Measurements from ENCODE around the gene PTOV1.
A peak's percentile ranks its signal among the peaks of the same experiment; 100 is the strongest.

PTOV1 gene
- long read RNA-seq, transcript PTOV1-210 (13 exons, 1,438 nt): minor isoform, 9 of 60 reads
- long read RNA-seq, transcript PTOV1-212 (13 exons, 1,577 nt): major isoform, 10 of 60 reads
- long read RNA-seq, partial matches to known transcripts: 25 of 60 reads
- long read RNA-seq, other reads (novel, unspliced or antisense): 15 of 60 reads

DNA sequence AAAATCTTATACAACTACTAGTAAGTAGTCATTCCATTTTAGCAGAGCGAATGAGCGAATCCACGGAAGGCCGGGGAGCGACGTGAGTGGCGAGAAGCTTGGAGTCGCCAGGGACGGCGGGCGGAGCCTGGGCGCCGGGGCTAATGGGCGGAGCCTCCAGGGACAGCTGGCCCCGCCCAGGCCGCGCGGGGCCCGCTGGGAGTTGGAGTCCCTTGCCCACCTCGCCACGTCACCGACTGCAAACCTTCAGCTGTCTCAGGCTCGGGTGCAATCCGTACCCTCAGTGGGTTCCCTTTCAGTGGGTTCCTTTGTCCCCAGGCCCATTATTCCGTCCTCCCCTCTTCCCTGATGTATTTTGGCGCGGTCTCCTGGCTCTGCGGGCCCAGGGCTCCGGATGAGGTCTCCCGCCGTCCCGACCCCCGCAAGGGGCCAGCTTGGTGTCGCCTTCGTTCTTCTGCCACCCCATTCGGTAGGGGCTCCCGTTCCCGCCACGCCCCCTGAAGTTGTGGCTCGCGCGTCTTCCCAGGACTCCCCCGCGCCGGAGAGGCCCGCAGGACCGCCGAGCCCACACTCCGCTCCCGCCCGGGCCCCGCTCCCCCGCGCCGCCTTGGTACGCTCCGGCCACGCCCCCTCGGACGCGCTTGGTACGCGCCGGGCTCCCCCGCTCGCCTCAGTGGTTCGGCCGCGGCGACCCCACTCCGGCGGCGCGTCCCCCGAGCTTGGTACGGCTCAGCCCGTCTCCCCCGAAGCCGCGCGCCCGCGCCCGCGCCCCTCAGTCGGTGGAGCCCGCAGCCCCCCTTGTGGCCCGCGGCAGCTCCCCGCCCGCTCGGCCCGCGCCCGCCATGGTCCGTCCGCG, at the start of gene PTOV1:
Gene PTOV1, plus strand, starts transcription at position 673 of the 856 bp plus-strand sequence.
- peak within 1 kb of the TSS; percentile 74 for H3K4me3 ChIP-seq (replicated peaks; ENCODE audit: insufficient read depth, low read length)
- TF ChIP-seq GABPA (IDR thresholded peaks at IDR 0.05; ENCODE audit: low read depth) (peak; percentile 28; the same call in 1 of the 2 replicates), POLR2AphosphoS5 (IDR thresholded peaks at IDR 0.05; ENCODE audit: low read depth) (peak; percentile 65; the same call in 1 of the 2 replicates)
- TF ChIP-seq, protein P1, sequence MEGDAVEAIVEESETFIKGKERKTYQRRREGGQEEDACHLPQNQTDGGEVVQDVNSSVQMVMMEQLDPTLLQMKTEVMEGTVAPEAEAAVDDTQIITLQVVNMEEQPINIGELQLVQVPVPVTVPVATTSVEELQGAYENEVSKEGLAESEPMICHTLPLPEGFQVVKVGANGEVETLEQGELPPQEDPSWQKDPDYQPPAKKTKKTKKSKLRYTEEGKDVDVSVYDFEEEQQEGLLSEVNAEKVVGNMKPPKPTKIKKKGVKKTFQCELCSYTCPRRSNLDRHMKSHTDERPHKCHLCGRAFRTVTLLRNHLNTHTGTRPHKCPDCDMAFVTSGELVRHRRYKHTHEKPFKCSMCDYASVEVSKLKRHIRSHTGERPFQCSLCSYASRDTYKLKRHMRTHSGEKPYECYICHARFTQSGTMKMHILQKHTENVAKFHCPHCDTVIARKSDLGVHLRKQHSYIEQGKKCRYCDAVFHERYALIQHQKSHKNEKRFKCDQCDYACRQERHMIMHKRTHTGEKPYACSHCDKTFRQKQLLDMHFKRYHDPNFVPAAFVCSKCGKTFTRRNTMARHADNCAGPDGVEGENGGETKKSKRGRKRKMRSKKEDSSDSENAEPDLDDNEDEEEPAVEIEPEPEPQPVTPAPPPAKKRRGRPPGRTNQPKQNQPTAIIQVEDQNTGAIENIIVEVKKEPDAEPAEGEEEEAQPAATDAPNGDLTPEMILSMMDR (IDR thresholded peaks at IDR 0.05; ENCODE audit: insufficient read depth, low read length): no peak
- peak within 1 kb of the TSS; percentile 97 for H3K27ac ChIP-seq (replicated peaks)
- H3K27me3 ChIP-seq (ENCODE audit: insufficient read depth, poor library complexity, severe bottlenecking): no peaks in the 10 kb centered on the region
- DNase-seq (ENCODE audit: low read depth in 1 of 2, low spot score in 1 of 2): peak; percentile 83 to 89

DNA sequence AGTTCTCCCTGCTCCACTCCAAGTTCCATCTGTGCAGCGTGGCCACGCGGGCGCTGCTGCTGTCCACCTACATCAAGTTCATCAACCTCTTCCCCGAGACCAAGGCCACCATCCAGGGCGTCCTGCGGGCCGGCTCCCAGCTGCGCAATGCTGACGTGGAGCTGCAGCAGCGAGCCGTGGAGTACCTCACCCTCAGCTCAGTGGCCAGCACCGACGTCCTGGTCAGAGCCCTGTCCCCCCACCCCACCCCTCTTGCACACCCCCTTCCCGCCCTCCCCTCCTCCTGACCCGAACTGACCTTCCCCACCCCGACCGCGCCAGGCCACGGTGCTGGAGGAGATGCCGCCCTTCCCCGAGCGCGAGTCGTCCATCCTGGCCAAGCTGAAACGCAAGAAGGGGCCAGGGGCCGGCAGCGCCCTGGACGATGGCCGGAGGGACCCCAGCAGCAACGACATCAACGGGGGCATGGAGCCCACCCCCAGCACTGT, 49.5 kb upstream of the PTOV1 start:
- H3K4me3 ChIP-seq (replicated peaks; ENCODE audit: insufficient read depth, low read length): no peak overlapping the region
- DNase-seq (ENCODE audit: low read depth in 1 of 2, low spot score in 1 of 2): no peak
- no peaks in the 10 kb centered on the region for H3K27me3 ChIP-seq (ENCODE audit: insufficient read depth, poor library complexity, severe bottlenecking)
- H3K27ac ChIP-seq (replicated peaks): no peak overlapping the region
- TF ChIP-seq, protein P2, sequence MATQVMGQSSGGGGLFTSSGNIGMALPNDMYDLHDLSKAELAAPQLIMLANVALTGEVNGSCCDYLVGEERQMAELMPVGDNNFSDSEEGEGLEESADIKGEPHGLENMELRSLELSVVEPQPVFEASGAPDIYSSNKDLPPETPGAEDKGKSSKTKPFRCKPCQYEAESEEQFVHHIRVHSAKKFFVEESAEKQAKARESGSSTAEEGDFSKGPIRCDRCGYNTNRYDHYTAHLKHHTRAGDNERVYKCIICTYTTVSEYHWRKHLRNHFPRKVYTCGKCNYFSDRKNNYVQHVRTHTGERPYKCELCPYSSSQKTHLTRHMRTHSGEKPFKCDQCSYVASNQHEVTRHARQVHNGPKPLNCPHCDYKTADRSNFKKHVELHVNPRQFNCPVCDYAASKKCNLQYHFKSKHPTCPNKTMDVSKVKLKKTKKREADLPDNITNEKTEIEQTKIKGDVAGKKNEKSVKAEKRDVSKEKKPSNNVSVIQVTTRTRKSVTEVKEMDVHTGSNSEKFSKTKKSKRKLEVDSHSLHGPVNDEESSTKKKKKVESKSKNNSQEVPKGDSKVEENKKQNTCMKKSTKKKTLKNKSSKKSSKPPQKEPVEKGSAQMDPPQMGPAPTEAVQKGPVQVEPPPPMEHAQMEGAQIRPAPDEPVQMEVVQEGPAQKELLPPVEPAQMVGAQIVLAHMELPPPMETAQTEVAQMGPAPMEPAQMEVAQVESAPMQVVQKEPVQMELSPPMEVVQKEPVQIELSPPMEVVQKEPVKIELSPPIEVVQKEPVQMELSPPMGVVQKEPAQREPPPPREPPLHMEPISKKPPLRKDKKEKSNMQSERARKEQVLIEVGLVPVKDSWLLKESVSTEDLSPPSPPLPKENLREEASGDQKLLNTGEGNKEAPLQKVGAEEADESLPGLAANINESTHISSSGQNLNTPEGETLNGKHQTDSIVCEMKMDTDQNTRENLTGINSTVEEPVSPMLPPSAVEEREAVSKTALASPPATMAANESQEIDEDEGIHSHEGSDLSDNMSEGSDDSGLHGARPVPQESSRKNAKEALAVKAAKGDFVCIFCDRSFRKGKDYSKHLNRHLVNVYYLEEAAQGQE (IDR thresholded peaks at IDR 0.05; ENCODE audit: insufficient replicate concordance, low read depth): no peak
- TF ChIP-seq POLR2AphosphoS5 (IDR thresholded peaks at IDR 0.05; ENCODE audit: low read depth) (no peak), GABPA (IDR thresholded peaks at IDR 0.05; ENCODE audit: low read depth) (no peak), SPI1 (IDR thresholded peaks at IDR 0.05; ENCODE audit: borderline replicate concordance, low read depth) (no peak)
- TF ChIP-seq, protein P1 (IDR thresholded peaks at IDR 0.05; ENCODE audit: insufficient read depth, low read length): no peak

DNA sequence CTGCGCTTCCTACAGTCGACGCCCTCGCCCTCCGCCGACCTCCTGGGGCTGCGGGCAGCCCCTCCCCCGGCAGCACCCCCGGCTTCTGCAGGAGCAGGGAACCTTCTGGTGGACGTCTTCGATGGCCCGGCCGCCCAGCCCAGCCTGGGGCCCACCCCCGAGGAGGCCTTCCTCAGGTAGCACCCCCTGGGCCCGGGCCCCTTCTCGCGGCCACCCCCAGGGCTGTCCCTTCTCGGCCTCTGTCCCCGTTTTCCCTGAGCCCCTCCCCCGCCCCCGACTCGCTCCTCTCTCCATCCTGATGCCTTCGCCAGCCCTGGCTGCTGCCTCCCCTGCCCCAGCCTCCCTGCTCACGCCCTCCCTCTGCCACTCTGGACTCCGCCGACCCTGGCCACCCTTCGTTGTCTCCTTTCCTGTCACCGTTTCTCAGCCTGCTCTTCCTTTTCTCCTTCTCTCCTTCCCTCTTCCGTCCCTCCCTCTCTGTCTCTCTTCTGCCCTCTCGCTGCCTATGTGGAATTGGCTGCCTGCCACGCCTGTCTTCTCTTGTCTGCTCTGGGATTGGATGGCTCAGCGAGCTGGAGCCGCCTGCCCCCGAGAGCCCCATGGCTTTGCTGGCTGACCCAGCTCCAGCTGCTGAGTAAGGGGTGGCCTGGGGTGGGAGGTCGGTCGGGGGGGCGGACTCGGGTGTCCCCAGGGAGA, 48.8 kb upstream of the PTOV1 start:
- no peaks in the 10 kb centered on the region for H3K27me3 ChIP-seq (ENCODE audit: insufficient read depth, poor library complexity, severe bottlenecking)
- DNase-seq (ENCODE audit: low read depth in 1 of 2, low spot score in 1 of 2): peak in 1 of 2 experiments; percentile 11
- H3K27ac ChIP-seq (replicated peaks): no peak overlapping the region
- H3K4me3 ChIP-seq (replicated peaks; ENCODE audit: insufficient read depth, low read length): no peak overlapping the region
- TF ChIP-seq, protein P2 (IDR thresholded peaks at IDR 0.05; ENCODE audit: insufficient replicate concordance, low read depth): no peak
- TF ChIP-seq GABPA (IDR thresholded peaks at IDR 0.05; ENCODE audit: low read depth): no peak
- TF ChIP-seq, protein P1 (IDR thresholded peaks at IDR 0.05; ENCODE audit: insufficient read depth, low read length): no peak
- no peak for TF ChIP-seq SPI1 (IDR thresholded peaks at IDR 0.05; ENCODE audit: borderline replicate concordance, low read depth)
- no peak for TF ChIP-seq POLR2AphosphoS5 (IDR thresholded peaks at IDR 0.05; ENCODE audit: low read depth)
